OCI-LY7 (cell line): ENCODE results near the gene BRAF.

Source experiments
- CTCF ChIP-seq: fragments of 200-600 bp; sonication (generic); conservative IDR thresholded peaks from 2 replicates; pipeline ENCODE4 v1.5.1; 2014; ENCODE audit warnings: mild to moderate bottlenecking, antibody characterized with exemption, low read length, moderate library complexity, mixed read lengths
- EZH2phosphoT487 ChIP-seq: fragments of 200-600 bp; sonication (generic); IDR thresholded peaks from 2 replicates; pipeline ENCODE4 v1.6.1; 2018; ENCODE audit warnings: low read depth, borderline replicate concordance, mild to moderate bottlenecking, mixed run types, antibody characterized with exemption, low read length, moderate library complexity, mixed read lengths

- TF ChIP-seq CTCF (no peak), EZH2phosphoT487 (no peak)
These were observed 243.8 kb downstream of the BRAF start for GRCh38 chr7:140680886-140681285.
